Ishikawa (cell line): Measurements from ENCODE around the gene KCNMB1.

ENCODE experiments used
- CEBPB ChIP-seq: IDR thresholded peaks from 2 replicates; pipeline ENCODE4 v1.6.1; 2012
- CREB1 ChIP-seq: IDR thresholded peaks from 2 replicates; pipeline ENCODE4 v1.6.1; 2012; ENCODE audit warnings: low read depth
- EGR1 ChIP-seq: IDR thresholded peaks from 2 replicates; pipeline ENCODE4 v1.6.1; 2012
- EP300 ChIP-seq: IDR thresholded peaks from 2 replicates; pipeline ENCODE4 v1.6.1; 2012; ENCODE audit warnings: borderline replicate concordance
- FOXM1 ChIP-seq: IDR thresholded peaks from 2 replicates; pipeline ENCODE4 v1.6.1; 2012; ENCODE audit warnings: low read depth, borderline replicate concordance
- NFIC ChIP-seq: IDR thresholded peaks from 2 replicates; pipeline ENCODE4 v1.6.1; 2012
- RAD21 ChIP-seq: IDR thresholded peaks from 2 replicates; pipeline ENCODE4 v1.6.1; 2012; ENCODE audit warnings: low read depth
- REST ChIP-seq: IDR thresholded peaks from 2 replicates; pipeline ENCODE4 v1.6.1; 2012; ENCODE audit warnings: low read depth, mild to moderate bottlenecking
- TAF1 ChIP-seq: IDR thresholded peaks from 2 replicates; pipeline ENCODE4 v1.6.1; 2012; ENCODE audit warnings: low read depth, mild to moderate bottlenecking
- TCF12 ChIP-seq: IDR thresholded peaks from 2 replicates; pipeline ENCODE4 v1.6.1; 2012; ENCODE audit warnings: low read depth
- TEAD4 ChIP-seq: IDR thresholded peaks from 2 replicates; pipeline ENCODE4 v1.6.1; 2012
- YY1 ChIP-seq: IDR thresholded peaks from 2 replicates; pipeline ENCODE4 v1.6.1; 2012; ENCODE audit warnings: low read depth
- ZBTB7A ChIP-seq: IDR thresholded peaks from 2 replicates; pipeline ENCODE4 v1.6.1; 2012; ENCODE audit warnings: low read depth
- TF ChIP-seq, protein P1 (sequence below): IDR thresholded peaks from 2 replicates; pipeline ENCODE4 v1.6.1; 2012
- TF ChIP-seq, protein P2 (sequence below): IDR thresholded peaks from 2 replicates; pipeline ENCODE4 v1.6.1; 2012

KCNMB1 gene

GRCh38 chr5:170405817-170406216, 16.6 kb upstream of the KCNMB1 start:
- TF ChIP-seq ZBTB7A = no peak
- no peak for TF ChIP-seq TEAD4
- TF ChIP-seq CEBPB = no peak
- no peak for TF ChIP-seq EGR1
- no peak for TF ChIP-seq RAD21
- TF ChIP-seq EP300 = no peak
- TF ChIP-seq NFIC = no peak
- TF ChIP-seq YY1 = no peak
- TF ChIP-seq REST = no peak
- no peak for TF ChIP-seq TAF1
- TF ChIP-seq, protein P1, sequence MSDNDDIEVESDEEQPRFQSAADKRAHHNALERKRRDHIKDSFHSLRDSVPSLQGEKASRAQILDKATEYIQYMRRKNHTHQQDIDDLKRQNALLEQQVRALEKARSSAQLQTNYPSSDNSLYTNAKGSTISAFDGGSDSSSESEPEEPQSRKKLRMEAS = no peak
- TF ChIP-seq TCF12 = no peak
- no peak for TF ChIP-seq CREB1
- TF ChIP-seq, protein P2, sequence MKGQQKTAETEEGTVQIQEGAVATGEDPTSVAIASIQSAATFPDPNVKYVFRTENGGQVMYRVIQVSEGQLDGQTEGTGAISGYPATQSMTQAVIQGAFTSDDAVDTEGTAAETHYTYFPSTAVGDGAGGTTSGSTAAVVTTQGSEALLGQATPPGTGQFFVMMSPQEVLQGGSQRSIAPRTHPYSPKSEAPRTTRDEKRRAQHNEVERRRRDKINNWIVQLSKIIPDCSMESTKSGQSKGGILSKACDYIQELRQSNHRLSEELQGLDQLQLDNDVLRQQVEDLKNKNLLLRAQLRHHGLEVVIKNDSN = no peak
- no peak for TF ChIP-seq FOXM1

- TF ChIP-seq EP300 = no peak
- TF ChIP-seq NFIC = no peak
- TF ChIP-seq TCF12 = no peak
- TF ChIP-seq, protein P2 = no peak
- TF ChIP-seq, protein P1 = no peak
- TF ChIP-seq RAD21 = no peak
- TF ChIP-seq EGR1 = no peak
- no peak for TF ChIP-seq CREB1
- no peak for TF ChIP-seq ZBTB7A
- TF ChIP-seq REST = no peak
- TF ChIP-seq TEAD4 = no peak
Measured at GRCh38 chr5:170404398-170404797, 15.2 kb upstream of the KCNMB1 start.

GRCh38 chr5:170403675-170404074, 14.5 kb upstream of the KCNMB1 start:
- TF ChIP-seq ZBTB7A (no peak), RAD21 (peak; percentile 35)

DNA sequence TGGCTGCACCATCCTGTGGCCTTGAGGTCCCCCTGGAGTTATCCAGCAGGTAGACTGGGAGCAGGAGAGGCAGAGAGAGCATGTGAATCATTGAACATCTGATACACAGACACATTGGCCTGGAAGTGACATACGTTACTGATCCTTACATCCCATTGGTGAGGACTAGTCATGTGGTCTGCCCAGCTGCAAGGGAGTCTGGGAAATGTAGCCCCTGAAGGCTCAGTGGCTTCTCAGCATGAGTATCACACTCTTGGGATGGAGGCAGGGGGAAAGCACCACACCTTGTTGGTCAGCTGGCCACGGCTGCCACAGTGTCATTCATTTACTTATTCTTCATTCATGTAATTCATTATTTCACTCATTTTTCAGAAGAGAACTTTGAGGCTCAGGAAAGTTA, 13.3 kb upstream of the KCNMB1 start:
- TF ChIP-seq, protein P2 = peak; percentile 33; the same call in 1 of the 2 replicates
- TF ChIP-seq TAF1 = no peak

GRCh38 chr5:170397059-170397458, 7.9 kb upstream of the KCNMB1 start:
- TF ChIP-seq EGR1 (no peak), TEAD4 (no peak), CEBPB (no peak), EP300 (no peak), TCF12 (no peak), RAD21 (no peak), FOXM1 (no peak), REST (no peak), ZBTB7A (no peak), CREB1 (no peak), TAF1 (no peak)
- TF ChIP-seq, protein P2 = no peak
- TF ChIP-seq, protein P1 = no peak
